ENCODE measurements around the gene ADAMTS2. TPM values are rescaled to one million over a fixed set of nuclear protein-coding genes. Genes with fewer than 3 reads are reported as not detected.
"Not testable (repeated sequence)": the region's sequence is repeated elsewhere in the genome, so short reads cannot be mapped to it uniquely, and the experiment has no call there.

ADAMTS2 gene
- total RNA-seq, 1 donor from 2014 or later = not detected

GRCh38 chr5:179219661-179220620, 125.3 kb downstream of the ADAMTS2 start:
- Mint-ChIP-seq H3K27me3 (no peaks in the 10 kb centered on the region), H3K27ac (no peak overlapping the region), H3K4me3 (no peak overlapping the region), H3K36me3 (ENCODE audit: low read depth) (no peaks in the 10 kb centered on the region), H3K4me1 (no peaks in the 10 kb centered on the region), H3K9me3 (peaks cover 10% of the 10 kb centered on the region)
- intact Hi-C loops (cut with micrococcal nuclease) = no loop called here
- DNase-seq = no peak
- ATAC-seq (ENCODE audit: low read depth) = no peak
- ChIA-PET CTCF (no interaction called here), POLR2A (no interaction called here)
- TF ChIP-seq CTCF (IDR thresholded peaks at IDR 0.05) = no peak

GRCh38 chr5:179218943-179219330, 126.3 kb downstream of the ADAMTS2 start:
- no peak for TF ChIP-seq CTCF (IDR thresholded peaks at IDR 0.05)
- intact Hi-C loops (cut with micrococcal nuclease) = no loop called here
- H3K27ac Mint-ChIP-seq = no peak overlapping the region
- no peak for ATAC-seq (ENCODE audit: low read depth)
- POLR2A ChIA-PET = no interaction called here
- H3K4me3 Mint-ChIP-seq = no peak overlapping the region
- CTCF ChIA-PET = no interaction called here
- no peaks in the 10 kb centered on the region for H3K4me1 Mint-ChIP-seq
- no peaks in the 10 kb centered on the region for H3K27me3 Mint-ChIP-seq
- H3K36me3 Mint-ChIP-seq (ENCODE audit: low read depth) = no peaks in the 10 kb centered on the region
- DNase-seq = no peak
- peaks cover 7% of the 10 kb centered on the region for H3K9me3 Mint-ChIP-seq

GRCh38 chr5:179217956-179218942, 127.0 kb downstream of the ADAMTS2 start:
- H3K27ac Mint-ChIP-seq = no peak overlapping the region
- CTCF ChIA-PET = no interaction called here
- POLR2A ChIA-PET = no interaction called here
- no peak for DNase-seq
- peaks cover 4% of the 10 kb centered on the region for H3K9me3 Mint-ChIP-seq
- H3K4me3 Mint-ChIP-seq = no peak overlapping the region
- no peaks in the 10 kb centered on the region for H3K4me1 Mint-ChIP-seq
- no peak for TF ChIP-seq CTCF (IDR thresholded peaks at IDR 0.05)
- no peaks in the 10 kb centered on the region for H3K36me3 Mint-ChIP-seq (ENCODE audit: low read depth)
- intact Hi-C loops (cut with micrococcal nuclease) = no loop called here
- no peaks in the 10 kb centered on the region for H3K27me3 Mint-ChIP-seq
- no peak for ATAC-seq (ENCODE audit: low read depth)

- intact Hi-C loops (cut with micrococcal nuclease) = no loop called here
- ChIA-PET POLR2A (no interaction called here), CTCF (no interaction called here)
- no peaks in the 10 kb centered on the region for H3K27me3 Mint-ChIP-seq
- ATAC-seq (ENCODE audit: low read depth) = no peak
- no peaks in the 10 kb centered on the region for H3K36me3 Mint-ChIP-seq (ENCODE audit: low read depth)
- H3K9me3 Mint-ChIP-seq = no peaks in the 10 kb centered on the region
- no peaks in the 10 kb centered on the region for H3K4me1 Mint-ChIP-seq
- DNase-seq = no peak
- TF ChIP-seq CTCF (IDR thresholded peaks at IDR 0.05) = no peak
- H3K27ac Mint-ChIP-seq = no peak overlapping the region
- no peak overlapping the region for H3K4me3 Mint-ChIP-seq
Measured at GRCh38 chr5:179217356-179217755, 127.9 kb downstream of the ADAMTS2 start.

GRCh38 chr5:179216381-179216780, 128.9 kb downstream of the ADAMTS2 start:
- POLR2A ChIA-PET; H3K36me3 Mint-ChIP-seq (ENCODE audit: low read depth); H3K4me3 Mint-ChIP-seq; H3K9me3 Mint-ChIP-seq; CTCF ChIA-PET; ATAC-seq (ENCODE audit: low read depth); H3K27me3 Mint-ChIP-seq; H3K27ac Mint-ChIP-seq; DNase-seq; H3K4me1 Mint-ChIP-seq; intact Hi-C loops (cut with micrococcal nuclease): not testable (repeated sequence)

All from activated B cell treated with CpG ODN at 0.5 μM for 24 hours (primary cell).